ENCODE data around the gene FITM2.

GRCh38 chr20:44282192-44282591 is 28.8 kb downstream of the FITM2 start:
- no peak for TF ChIP-seq CTCF (IDR thresholded peaks at IDR 0.05)
- TF ChIP-seq POLR2A (IDR thresholded peaks at IDR 0.05): no peak
